Transverse colon (tissue), 3 donors: ENCODE measurements around the gene FAM117B.

Experiments
- CTCF ChIP-seq, 5 experiments: fragments of 200-600 bp in 3 of 5; fragments of 450-650 bp in 2 of 5; sonication (generic) in 3 of 5; IDR thresholded peaks; 1 replicate in 2 of 5; 2 replicates in 3 of 5; pipeline ENCODE4 v1.5.1; 2016 to 2017; ENCODE audit warnings: antibody characterized with exemption in 5 of 5, inconsistent platforms in 3 of 5, mild to moderate bottlenecking in 2 of 5, moderate library complexity in 1 of 5
- POLR2A ChIP-seq: fragments of 450-650 bp; IDR thresholded peaks from one replicate; pipeline ENCODE4 v1.6.1; 2016; ENCODE audit warnings: antibody characterized with exemption, mild to moderate bottlenecking, moderate library complexity

GRCh38 chr2:202750763-202751427 lies 116.1 kb downstream of the FAM117B start:
- TF ChIP-seq CTCF (IDR thresholded peaks at IDR 0.05) (no peak), POLR2A (no peak)
